Mesenteric fat pad (tissue), 1 donor: Measurements from ENCODE around the gene CBFB. TPM values are rescaled to one million over a fixed set of nuclear protein-coding genes. Genes with fewer than 3 reads are reported as not detected.
"Not testable (repeated sequence)": the region's sequence is repeated elsewhere in the genome, so short reads cannot be mapped to it uniquely, and the experiment has no call there.

Experiments used
- DNase-seq: peaks from one replicate; pipeline ENCODE4 v3.0.0-alpha.2; 2020; ENCODE audit warnings: low spot score
- total RNA-seq: library from RNA; stranded (reverse); fragmentation: NEBNext Ultra II Directional; extraction: Animal tissue kit (Norgen Biotek cat#: 25700); gene quantifications from one replicate; pipeline ENCODE4 v1.2.1, GENCODE V29; 2021
- donor health status: DM: yes; HTN: yes; CAD: no.

Gene CBFB
- total RNA-seq, 1 donor from 2014 or later = 48.7 TPM

DNA sequence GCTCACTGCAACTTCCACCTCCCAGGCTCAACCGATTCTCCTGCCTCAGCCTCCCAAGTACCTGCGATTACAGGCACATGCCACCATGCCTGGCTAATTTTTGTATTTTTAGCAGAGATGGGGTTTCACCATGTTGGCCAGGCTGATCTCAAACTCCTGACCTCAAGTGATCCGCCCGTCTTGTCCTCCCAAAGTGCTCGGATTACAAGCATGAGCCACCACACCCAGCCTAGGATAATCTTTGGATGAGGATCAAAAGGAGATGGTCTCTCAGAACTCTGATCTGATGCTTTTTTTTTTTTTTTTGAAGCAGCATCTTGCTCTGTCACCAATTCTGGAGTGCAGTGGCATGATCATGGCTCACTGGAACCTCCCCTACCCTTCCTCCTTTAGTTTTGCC lies 93.8 kb downstream of the CBFB start:
- not testable (repeated sequence) for DNase-seq

DNA sequence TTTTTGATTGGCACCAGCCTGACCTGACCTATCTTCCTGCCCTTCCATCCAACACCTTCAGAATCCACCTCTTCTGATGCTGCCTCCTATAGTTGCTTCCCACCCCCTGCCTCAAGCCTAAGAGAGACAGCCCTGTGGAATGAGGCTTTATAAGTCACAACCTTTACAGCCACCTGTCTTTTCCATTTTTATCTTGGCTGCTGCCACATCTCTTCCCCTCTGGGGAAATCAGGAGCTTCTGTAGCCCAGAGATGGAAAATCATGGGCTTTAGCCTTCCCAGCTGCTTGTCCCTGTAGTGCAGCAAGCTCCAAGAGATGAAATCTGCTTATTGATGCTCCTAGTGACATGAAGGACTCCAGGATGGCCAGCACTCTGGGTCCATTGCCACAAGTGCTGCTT lies 99.5 kb downstream of the CBFB start:
- no peak for DNase-seq

DNA sequence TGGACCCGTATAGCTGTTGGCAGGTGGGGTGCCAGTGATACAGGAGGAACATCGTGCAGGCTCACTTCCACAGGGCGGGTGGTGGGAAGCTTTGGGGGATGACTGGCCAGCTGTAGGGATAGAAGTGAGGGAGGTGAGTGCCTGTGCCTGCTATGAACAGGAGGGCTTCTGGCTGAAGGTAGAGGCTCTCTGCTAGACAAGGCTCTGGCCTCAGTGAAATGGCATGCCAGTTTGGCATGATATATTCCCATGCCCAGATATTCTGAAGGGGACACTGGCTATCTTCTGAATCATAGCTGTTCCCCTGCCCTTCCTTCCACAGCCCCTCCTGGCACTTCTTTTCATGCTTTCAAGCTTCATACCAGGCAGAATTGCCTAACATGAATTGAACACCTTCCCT lies 99.9 kb downstream of the CBFB start:
- no peak for DNase-seq

DNA sequence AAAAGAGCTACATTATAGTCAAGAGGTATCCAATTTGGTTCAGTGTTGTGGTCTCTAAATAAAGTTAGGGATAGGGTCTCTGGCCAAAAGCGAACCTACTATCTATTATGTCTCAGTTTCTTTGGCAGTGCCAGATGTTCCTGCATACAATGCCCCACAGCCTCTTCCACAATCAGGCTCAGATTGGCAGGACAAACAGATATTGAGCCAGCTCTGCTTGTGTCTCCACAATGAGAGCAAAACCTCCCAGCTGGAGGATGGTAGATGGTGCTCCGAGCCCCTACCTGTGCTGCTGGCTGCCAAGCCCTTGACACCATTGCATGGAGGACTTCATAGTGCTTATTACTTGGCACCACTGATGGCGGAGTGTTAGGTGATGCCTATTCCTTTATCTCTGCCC lies 100.5 kb downstream of the CBFB start:
- no peak for DNase-seq

DNA sequence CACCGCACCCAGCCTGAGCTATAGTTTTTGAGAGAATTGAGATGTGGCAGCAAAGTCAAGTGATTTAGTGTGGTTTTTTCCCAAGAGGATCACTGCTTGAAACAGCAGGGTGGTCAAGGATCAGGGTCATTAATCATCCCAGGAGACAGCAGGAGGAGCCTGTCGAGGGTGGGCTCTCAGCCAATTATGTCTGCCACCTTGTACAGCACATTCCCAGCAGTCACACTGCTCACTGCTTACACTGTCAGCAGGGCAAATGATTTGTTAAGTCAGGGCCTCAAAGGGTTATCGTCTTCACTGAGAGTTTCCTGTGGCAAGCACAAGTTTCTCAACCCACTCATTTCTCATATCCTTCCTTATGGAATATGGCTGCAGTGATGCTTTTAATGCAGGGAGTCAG lies 108.7 kb downstream of the CBFB start:
- no peak for DNase-seq

DNA sequence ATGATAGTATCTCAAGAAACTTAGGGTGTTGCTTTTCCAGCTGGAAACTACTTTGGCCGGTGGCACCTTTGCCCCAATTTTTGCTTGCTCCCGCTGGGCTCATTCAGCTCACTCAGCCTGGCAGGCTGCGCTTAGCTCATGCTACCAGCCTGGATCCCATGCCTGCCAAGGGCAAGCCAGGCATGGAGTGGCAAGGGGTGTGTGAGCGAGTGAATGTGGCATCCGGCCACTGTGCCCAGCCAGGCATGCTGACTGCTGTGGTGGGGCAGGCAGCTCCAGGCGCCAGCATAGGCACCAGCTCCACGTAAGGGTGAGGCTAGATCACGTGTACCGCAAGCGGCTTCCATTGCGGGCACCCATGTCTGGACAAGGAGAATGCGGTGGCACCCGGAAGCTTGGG lies 112.4 kb downstream of the CBFB start:
- DNase-seq = no peak

DNA sequence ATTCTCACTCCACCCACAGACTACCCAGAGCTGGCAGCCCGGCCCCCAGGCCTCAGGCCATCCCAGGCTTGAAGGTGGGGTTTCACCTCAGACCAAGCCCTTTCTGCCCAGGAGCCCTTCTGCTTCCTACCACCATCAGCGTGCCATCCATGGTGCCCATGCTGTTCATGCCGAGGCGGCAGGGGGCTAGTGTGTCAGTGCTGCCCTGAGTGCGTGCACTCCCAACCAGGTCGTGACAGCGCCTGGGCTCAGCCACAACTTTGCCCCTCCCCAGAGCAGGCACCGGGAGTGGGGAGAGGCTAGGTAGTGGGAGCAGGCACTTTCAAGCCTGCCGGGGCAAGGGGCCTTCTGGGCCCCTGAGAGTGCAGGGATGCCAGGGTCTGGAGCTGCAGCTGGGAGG lies 113.4 kb downstream of the CBFB start:
- no peak for DNase-seq

DNA sequence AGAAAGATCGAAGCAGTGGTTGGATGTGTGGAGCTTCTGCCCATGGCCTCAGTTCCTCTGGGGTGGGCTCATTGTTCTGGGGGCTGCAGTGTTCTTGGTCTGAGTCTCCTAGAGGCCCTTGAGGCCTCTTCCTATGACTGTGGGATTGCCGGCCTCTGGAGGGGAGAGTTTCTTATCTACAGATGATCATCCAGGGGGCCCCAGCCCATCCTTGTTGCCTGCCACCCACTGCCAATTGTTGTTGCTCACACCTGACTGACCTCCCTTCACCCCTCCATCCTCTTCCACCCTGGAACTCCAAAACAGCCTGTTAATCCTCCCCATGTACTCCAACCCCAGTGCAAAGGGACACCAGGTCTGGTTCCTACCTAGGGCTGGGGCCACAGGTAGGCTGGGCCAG lies 116.0 kb downstream of the CBFB start:
- no peak for DNase-seq

DNA sequence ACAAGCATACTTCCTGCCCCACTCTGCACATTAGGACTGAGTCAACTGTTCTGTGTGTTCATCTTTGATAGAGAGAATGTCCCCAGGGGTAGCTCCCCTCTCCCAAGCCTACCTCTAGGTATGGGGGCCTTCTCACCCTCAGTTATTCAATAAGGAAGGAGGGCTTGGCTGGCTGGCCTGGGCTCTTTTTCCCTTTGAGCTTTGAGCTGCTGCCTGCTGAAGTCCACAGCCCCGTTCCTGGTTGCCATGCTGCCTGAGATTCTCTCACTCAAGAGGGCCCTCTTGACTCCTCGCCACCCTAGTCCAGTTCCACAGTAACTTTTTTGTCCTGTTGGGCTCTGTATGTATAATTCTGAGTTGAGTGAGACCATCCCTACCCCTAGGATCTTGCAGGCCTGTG lies 116.8 kb downstream of the CBFB start:
- DNase-seq = no peak

DNA sequence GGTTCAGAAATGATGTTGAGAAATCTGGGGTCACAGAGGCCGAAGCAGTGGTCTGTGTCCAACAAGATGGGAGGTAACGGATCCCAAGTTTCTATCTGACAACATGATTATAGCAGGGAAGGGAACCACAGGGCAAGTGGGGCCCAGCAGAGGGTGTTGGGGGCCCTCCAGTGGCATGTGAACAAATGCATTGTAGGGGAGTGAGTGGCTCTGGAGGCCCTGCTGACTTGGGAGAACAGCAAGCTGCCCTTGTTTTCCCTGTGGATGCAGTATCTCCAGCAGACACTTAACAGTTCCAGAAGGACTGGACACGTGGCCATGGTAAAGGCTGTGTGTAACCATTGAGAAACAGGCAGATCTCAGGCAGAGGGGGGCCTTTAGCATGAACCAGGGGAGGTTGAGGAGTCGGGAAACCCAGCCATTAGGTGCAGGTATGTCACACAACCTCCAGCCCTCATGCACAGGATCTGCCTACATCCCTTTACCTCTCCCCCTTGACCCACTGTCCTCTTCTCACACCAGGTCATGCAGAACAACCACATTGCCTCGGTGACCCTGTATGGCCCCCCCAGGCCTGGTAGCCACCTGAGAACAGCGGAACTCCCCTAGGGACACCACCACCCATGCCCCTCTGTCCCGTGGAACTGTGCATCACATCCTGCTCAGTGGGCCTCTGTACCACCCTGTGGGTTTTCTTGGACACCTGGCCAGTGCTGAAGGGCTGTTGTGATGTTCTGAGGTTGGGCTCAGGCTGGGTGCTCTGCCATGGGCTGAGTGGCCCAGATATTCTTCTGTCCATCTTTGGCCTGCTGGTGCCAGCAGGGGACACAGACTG lies 117.8 kb downstream of the CBFB start:
- no peak for DNase-seq

DNA sequence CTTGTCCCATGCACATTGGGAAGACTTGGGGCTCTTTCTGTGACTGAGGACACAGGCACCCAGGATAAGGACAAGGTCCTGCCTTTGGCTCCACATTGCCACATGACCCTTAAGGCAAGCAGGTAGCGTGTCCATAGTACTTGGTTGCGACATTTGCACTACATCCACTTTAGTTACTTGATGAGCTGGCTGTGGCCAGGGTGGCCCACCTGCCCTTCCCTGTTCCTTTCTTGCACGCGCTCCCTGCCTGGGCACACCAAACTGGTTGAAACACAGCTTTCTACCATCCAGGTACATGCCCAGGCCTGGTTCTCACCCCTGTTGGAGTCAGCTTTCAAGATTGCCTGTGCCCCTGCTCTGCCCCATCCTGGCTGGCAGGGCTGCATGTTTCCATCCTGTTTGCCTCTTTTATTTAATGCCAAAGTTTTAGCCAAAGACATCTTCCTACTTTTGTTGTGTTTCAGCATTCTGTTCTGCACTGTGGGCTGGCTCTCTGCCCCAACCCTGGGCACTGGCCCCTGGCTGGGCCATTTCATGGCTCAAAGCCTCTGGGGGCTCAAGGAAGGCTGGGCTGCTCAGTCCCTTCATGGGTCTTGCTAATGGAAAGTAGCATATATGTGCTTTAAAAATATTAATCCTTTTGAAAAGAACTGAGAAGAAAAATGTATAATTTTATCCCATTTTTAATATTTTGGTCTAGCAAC lies 118.6 kb downstream of the CBFB start:
- DNase-seq = no peak

DNA sequence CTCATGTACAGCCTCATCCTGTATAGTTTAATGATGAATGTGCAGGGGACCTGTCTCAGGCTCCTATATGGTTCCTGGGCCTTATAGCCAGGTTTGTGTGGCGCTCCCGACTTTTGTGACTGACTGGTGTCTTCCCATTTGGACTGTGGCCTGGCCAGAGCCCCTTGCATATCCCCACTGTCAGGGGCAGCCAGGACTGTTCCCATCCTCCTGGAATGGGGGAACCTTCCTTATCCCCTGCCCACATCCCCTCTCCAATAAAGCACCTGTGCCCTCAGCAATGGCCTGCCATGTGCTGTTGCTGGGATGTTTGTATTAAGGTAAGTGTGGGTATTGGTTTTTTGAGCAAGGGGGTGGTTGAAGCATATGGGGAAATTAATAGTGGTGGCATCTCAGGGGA lies 119.3 kb downstream of the CBFB start:
- DNase-seq = no peak

DNA sequence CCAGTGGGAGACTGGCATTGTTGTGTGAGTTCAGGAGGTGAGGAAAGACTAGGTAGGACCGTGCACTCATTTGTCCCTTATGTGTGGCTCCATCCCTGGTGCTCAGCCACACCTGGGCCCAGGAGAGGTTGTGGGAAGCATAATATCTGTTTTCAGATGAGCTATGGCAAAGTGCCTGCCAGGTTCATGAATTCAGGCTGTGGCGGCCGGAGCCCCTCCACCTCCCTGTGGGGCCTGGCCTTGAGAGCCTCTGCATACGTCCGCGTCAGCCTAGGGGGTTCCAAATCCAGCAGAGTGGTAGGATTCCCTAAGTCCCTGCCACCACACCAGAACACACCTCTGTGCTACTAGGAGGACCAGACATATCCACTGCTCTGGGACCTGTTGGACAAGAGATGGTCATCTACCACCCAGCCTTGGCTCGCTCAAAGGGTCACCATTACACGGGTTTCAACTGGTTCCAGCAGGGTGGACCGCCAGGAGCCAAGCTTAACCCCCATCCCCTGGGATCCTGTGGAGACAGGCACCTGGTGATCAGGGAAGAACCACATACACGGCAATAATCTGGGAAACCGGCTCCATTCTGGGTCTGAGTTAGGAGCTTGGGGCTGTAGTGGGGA lies 119.8 kb downstream of the CBFB start:
- no peak for DNase-seq

DNA sequence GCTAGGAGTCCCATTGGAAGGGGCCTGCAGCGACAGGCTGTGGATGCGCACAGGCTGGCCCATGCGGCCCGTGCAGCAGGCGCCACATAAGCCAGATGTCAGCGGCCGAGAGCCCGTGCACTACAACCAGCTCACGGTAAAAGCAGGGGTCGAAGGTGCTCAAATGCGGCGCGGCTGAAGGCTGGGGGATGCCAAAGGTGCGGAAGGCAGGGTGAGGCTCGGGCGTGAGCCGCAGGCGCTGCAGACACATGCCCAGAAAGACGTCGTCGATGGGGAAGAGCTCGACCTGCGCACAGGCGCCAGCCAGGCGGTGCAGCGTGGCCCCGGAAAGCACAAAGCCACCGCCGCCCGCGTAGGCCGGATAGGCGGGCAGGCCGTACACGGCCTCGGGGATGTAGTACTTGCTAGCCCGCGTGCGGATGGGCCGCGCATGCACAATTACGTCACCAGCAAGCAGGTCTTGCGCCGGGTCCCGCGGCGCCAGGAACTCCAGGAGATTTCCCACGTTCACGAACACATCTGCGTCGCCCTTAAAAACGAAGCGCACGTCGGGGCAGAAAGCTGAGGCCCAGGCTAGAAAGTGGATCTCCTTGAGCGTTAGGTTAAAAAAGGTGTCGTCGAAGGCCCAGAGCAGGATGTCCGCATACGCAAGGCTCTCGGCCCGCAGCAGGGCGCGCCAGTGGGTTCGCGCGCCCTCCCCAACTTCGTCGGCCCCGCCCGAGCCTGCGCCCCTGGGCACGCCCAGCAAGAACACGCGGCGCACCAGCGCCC lies 120.5 kb downstream of the CBFB start:
- DNase-seq = no peak

DNA sequence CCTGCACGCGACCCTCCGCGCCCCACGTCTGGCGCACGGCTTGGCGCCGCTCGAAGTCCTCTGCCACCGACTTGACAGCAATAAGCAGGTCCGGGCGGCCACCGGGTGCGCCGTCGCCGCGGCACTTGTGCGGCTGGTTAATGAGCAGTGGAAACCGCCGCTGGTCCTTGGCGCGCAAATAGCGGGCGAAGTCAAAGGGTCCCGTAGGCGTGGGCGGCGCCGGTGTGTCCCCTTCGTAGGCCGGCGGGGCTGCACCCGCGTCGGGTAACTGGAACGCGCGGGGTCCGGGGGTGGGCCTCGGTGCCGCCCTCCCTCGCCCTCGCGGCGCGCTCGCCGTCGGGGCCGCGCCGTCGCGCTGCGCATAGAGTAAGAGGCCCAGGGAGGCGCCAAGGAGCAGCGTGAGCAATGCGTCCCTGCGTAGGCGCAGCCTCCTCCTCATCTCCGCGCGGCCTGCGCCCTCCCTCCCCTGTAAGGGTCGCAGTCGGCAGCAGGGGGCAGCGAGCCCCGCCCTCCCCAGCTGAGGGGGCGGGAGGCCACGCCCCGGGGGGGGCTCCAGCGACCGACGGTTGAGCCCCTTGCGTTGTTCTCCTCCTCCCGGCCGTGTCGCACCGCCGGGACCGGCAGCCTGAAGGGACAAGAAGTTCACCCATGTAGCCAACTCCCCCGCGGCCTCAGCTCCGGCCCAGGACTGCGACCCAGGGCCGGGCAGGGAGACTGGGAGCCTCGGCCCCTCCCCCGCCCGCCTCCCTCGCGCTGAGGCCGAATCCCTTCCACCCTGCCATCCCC lies 121.3 kb downstream of the CBFB start:
- DNase-seq = no peak

Other genes with a start within 250 kb of the CBFB start
- gene TERB1, start 227.6 kb upstream of the CBFB start, total RNA-seq = not detected
- 42.4 TPM for gene NAE1, start 198.2 kb upstream of the CBFB start, total RNA-seq
- not detected for gene CA7, start 184.7 kb upstream of the CBFB start, total RNA-seq
- 33.5 TPM for gene PDP2, start 148.6 kb upstream of the CBFB start, total RNA-seq
- gene CDH16, start 110.3 kb upstream of the CBFB start, total RNA-seq = not detected
- 3.4 TPM for gene RRAD, start 103.6 kb upstream of the CBFB start, total RNA-seq
- 63.1 TPM for gene CIAO2B, start 94.7 kb upstream of the CBFB start, total RNA-seq
- gene CES2, start 93.6 kb upstream of the CBFB start, total RNA-seq = 47.6 TPM
- 0.55 TPM for gene CES3, start 67.9 kb upstream of the CBFB start, total RNA-seq
- gene CES4A, start 40.6 kb upstream of the CBFB start, total RNA-seq = 12.5 TPM
- 16.1 TPM for gene PHAF1, start 80.8 kb downstream of the CBFB start, total RNA-seq
- 14.0 TPM for gene B3GNT9, start 121.8 kb downstream of the CBFB start, total RNA-seq
- gene TRADD, start 130.8 kb downstream of the CBFB start, total RNA-seq = 19.7 TPM
- gene FBXL8, start 130.8 kb downstream of the CBFB start, total RNA-seq = 7.8 TPM
- gene HSF4, start 135.6 kb downstream of the CBFB start, total RNA-seq = 29.7 TPM
- gene NOL3, start 141.4 kb downstream of the CBFB start, total RNA-seq = 31.3 TPM
- 14.5 TPM for gene MATCAP1, start 154.8 kb downstream of the CBFB start, total RNA-seq
- 4.1 TPM for gene EXOC3L1, start 161.0 kb downstream of the CBFB start, total RNA-seq
- 68.4 TPM for gene E2F4, start 163.0 kb downstream of the CBFB start, total RNA-seq
- 1.2 TPM for gene ELMO3, start 170.0 kb downstream of the CBFB start, total RNA-seq
- gene TMEM208, start 198.0 kb downstream of the CBFB start, total RNA-seq = 36.5 TPM
- 36.6 TPM for gene FHOD1, start 218.3 kb downstream of the CBFB start, total RNA-seq
- gene SLC9A5, start 219.8 kb downstream of the CBFB start, total RNA-seq = 0.55 TPM